Uterus (tissue), 4 donors: ENCODE data around the gene AXDND1. TPM values are rescaled to one million over a fixed set of nuclear protein-coding genes. Genes with fewer than 3 reads are reported as not detected.
A peak's percentile ranks its signal among the peaks of the same experiment; 100 is the strongest.

Experiments
- DNase-seq, 2 donors: peaks; one replicate each; pipeline ENCODE4 v3.0.0-alpha.2; 2019 to 2020
- H3K27ac ChIP-seq, 2 donors: fragments of 200-600 bp; sonication (generic); 1 replicate in 1 of 2; 2 replicates in 1 of 2; pipeline ENCODE4 v1.5.1; 2016 to 2018
- H3K27me3 ChIP-seq, 2 donors: fragments of 200-600 bp; sonication (generic); one replicate each; pipeline ENCODE4 v1.5.1; 2018 to 2019; ENCODE audit warnings: control low read depth in 1 of 2
- H3K36me3 ChIP-seq, 2 donors: fragments of 200-600 bp; sonication (generic); one replicate each; pipeline ENCODE4 v1.5.1; 2019; ENCODE audit warnings: control low read depth in 1 of 2
- H3K4me1 ChIP-seq, 2 donors: fragments of 200-600 bp; sonication (generic); one replicate each; pipeline ENCODE4 v1.5.1; 2018 to 2019; ENCODE audit warnings: control low read depth in 1 of 2
- H3K4me3 ChIP-seq, 2 donors: fragments of 200-600 bp; sonication (generic); 1 replicate in 1 of 2; 2 replicates in 1 of 2; pipeline ENCODE4 v1.5.1; 2018 to 2019; ENCODE audit warnings: mild to moderate bottlenecking in 1 of 2
- H3K9me3 ChIP-seq, 2 donors: fragments of 200-600 bp; sonication (generic); one replicate each; pipeline ENCODE4 v1.5.1; 2019; ENCODE audit warnings: control low read depth in 1 of 2
- CTCF ChIP-seq, 4 experiments: fragments of 200-600 bp in 2 of 4; fragments of 450-650 bp in 2 of 4; sonication (generic) in 2 of 4; IDR thresholded peaks; one replicate each; pipeline ENCODE4 v1.5.1; 2016 to 2019; ENCODE audit warnings: antibody characterized with exemption in 4 of 4, mild to moderate bottlenecking in 2 of 4, moderate library complexity in 1 of 4
- POLR2A ChIP-seq, 2 donors: fragments of 450-650 bp; IDR thresholded peaks; one replicate each; pipeline ENCODE4 v1.6.1; 2016; ENCODE audit warnings: antibody characterized with exemption in 2 of 2, mild to moderate bottlenecking in 1 of 2, moderate library complexity in 1 of 2
- intact Hi-C: fragments of 100-400 bp; cut with DNase I; formaldehyde crosslinking; loops from one replicate; pipeline ENCODE4 v1.15.1; 2023; ENCODE audit warnings: low total_unique reads
- total RNA-seq, 4 donors: library from RNA; depleted of rRNA in 3 of 4; stranded (reverse); fragments of >200 nt in 3 of 4; gene quantifications; one replicate each; pipeline versions ENCODE4 v1.1.0 to v1.2.4, GENCODE V29; 2014 to 2023
- donor health status: DM: yes; HTN: yes; CAD: no.

AXDND1 gene
- total RNA-seq, 4 donors from 2014 or later = 0.34 to 1.8 (median 0.55) TPM; not detected in 1

GRCh38 chr1:179323436-179323835 lies 42.3 kb upstream of the AXDND1 start:
- TF ChIP-seq CTCF (IDR thresholded peaks at IDR 0.05) (no peak), POLR2A (IDR thresholded peaks at IDR 0.05) (no peak)
- intact Hi-C loops = no loop called here
- DNase-seq = no peak
- H3K9me3 ChIP-seq = no peaks in the 10 kb centered on the region
- H3K4me3 ChIP-seq = no peak overlapping the region
- H3K36me3 ChIP-seq = no peaks in the 10 kb centered on the region
- peak overlapping the region in 1 of 2 donors; percentile 45 for H3K27ac ChIP-seq
- no peaks in the 10 kb centered on the region for H3K4me1 ChIP-seq
- no peaks in the 10 kb centered on the region for H3K27me3 ChIP-seq

GRCh38 chr1:179325836-179326235 lies 39.9 kb upstream of the AXDND1 start:
- TF ChIP-seq POLR2A (IDR thresholded peaks at IDR 0.05) (no peak), CTCF (IDR thresholded peaks at IDR 0.05) (no peak)
- Histone ChIP-seq H3K4me3 (no peak overlapping the region), H3K9me3 (no peaks in the 10 kb centered on the region), H3K27ac (no peak overlapping the region), H3K4me1 (no peaks in the 10 kb centered on the region), H3K27me3 (no peaks in the 10 kb centered on the region), H3K36me3 (no peaks in the 10 kb centered on the region)
- DNase-seq = no peak
- intact Hi-C loops = no loop called here

- no peaks in the 10 kb centered on the region for H3K27me3 ChIP-seq
Measured at GRCh38 chr1:179326746-179327145, 39.0 kb upstream of the AXDND1 start.

GRCh38 chr1:179327196-179327595 lies 38.6 kb upstream of the AXDND1 start:
- Histone ChIP-seq H3K4me3 (no peak overlapping the region), H3K27ac (no peak overlapping the region), H3K4me1 (no peaks in the 10 kb centered on the region), H3K36me3 (no peaks in the 10 kb centered on the region), H3K9me3 (no peaks in the 10 kb centered on the region), H3K27me3 (no peaks in the 10 kb centered on the region)
- no peak for DNase-seq
- TF ChIP-seq CTCF (IDR thresholded peaks at IDR 0.05) = no peak
- no peak for TF ChIP-seq POLR2A (IDR thresholded peaks at IDR 0.05)
- intact Hi-C loops = no loop called here

More at GRCh38 chr1:179326746-179327145, 39.0 kb upstream of the AXDND1 start:
- H3K36me3 ChIP-seq = no peaks in the 10 kb centered on the region
- intact Hi-C loops = no loop called here
- DNase-seq = no peak
- no peak overlapping the region for H3K4me3 ChIP-seq
- no peaks in the 10 kb centered on the region for H3K4me1 ChIP-seq
- no peak overlapping the region for H3K27ac ChIP-seq
- no peak for TF ChIP-seq CTCF (IDR thresholded peaks at IDR 0.05)
- TF ChIP-seq POLR2A (IDR thresholded peaks at IDR 0.05) = no peak
- H3K9me3 ChIP-seq = no peaks in the 10 kb centered on the region

- DNase-seq = no peak
- Histone ChIP-seq H3K27me3 (no peaks in the 10 kb centered on the region), H3K36me3 (no peaks in the 10 kb centered on the region), H3K9me3 (no peaks in the 10 kb centered on the region), H3K4me1 (no peaks in the 10 kb centered on the region), H3K4me3 (no peak overlapping the region), H3K27ac (no peak overlapping the region)
- TF ChIP-seq CTCF (IDR thresholded peaks at IDR 0.05) (no peak), POLR2A (IDR thresholded peaks at IDR 0.05) (no peak)
- intact Hi-C loops = no loop called here
Measured at GRCh38 chr1:179327679-179328078, 38.1 kb upstream of the AXDND1 start.
